WTC11 (cell line): ENCODE data around the gene CATSPERB. TPM values are rescaled to one million over a fixed set of nuclear protein-coding genes. Genes with fewer than 3 reads are reported as not detected.

Experiments
- ATAC-seq: fragments of 200-7000 bp; cut with Tn5 transposase; 2 replicates; pipeline ENCODE4 v1.10.0; 2021; ENCODE audit warnings: mild to moderate bottlenecking, moderate library complexity
- CTCF ChIA-PET: fragments of 300-600 bp; sonication (Branson Sonifier 250); formaldehyde crosslinking; loops from one replicate; lab custom pipeline; 2021; ENCODE audit warnings: antibody characterized with exemption; lab: Charles Lee
- POLR2A ChIA-PET: fragments of 350-600 bp; sonication (Branson Sonifier 250); formaldehyde crosslinking; loops from one replicate; lab custom pipeline; 2021; ENCODE audit warnings: antibody characterized with exemption; lab: Charles Lee
- DNase-seq: peaks from one replicate; pipeline ENCODE4 v3.0.0; 2021; ENCODE audit warnings: low spot score
- H3K27ac Mint-ChIP-seq: 2 replicates; pipeline ENCODE4 v1.8.0; 2021; ENCODE audit warnings: mixed read lengths
- H3K27me3 Mint-ChIP-seq: 2 replicates; pipeline ENCODE4 v1.8.0; 2021; ENCODE audit warnings: low read depth, mild to moderate bottlenecking, moderate library complexity, mixed read lengths
- H3K36me3 Mint-ChIP-seq: 2 replicates; pipeline ENCODE4 v1.8.0; 2021; ENCODE audit warnings: mixed read lengths
- H3K4me1 Mint-ChIP-seq: 2 replicates; pipeline ENCODE4 v1.8.0; 2022; ENCODE audit warnings: mixed read lengths
- H3K4me3 Mint-ChIP-seq: 2 replicates; pipeline ENCODE4 v1.8.0; 2021; ENCODE audit warnings: mild to moderate bottlenecking, moderate library complexity, mixed read lengths
- H3K9me3 Mint-ChIP-seq: 2 replicates; pipeline ENCODE4 v1.8.0; 2021; ENCODE audit warnings: mixed read lengths
- AFF4 ChIP-seq: sonication (generic); formaldehyde crosslinking; IDR thresholded peaks from 2 replicates; pipeline ENCODE4 v1.8.1; 2023; ENCODE audit warnings: mild to moderate bottlenecking, missing genetic modification reagents, borderline replicate concordance
- ATF2 ChIP-seq: sonication (generic); formaldehyde crosslinking; IDR thresholded peaks from 2 replicates; pipeline ENCODE4 v1.8.1; 2022; ENCODE audit warnings: low read depth, missing genetic modification reagents, borderline replicate concordance
- CBFB ChIP-seq: sonication (generic); formaldehyde crosslinking; IDR thresholded peaks from 2 replicates; pipeline ENCODE4 v1.8.1; 2022; ENCODE audit warnings: mild to moderate bottlenecking, low read depth, missing genetic modification reagents
- CREB1 ChIP-seq: sonication (generic); formaldehyde crosslinking; IDR thresholded peaks from 2 replicates; pipeline ENCODE4 v1.8.0; 2023; ENCODE audit warnings: mild to moderate bottlenecking, missing genetic modification reagents
- E2F1 ChIP-seq: sonication (generic); formaldehyde crosslinking; IDR thresholded peaks from 2 replicates; pipeline ENCODE4 v1.8.0; 2022; ENCODE audit warnings: mild to moderate bottlenecking, missing genetic modification reagents
- ELF4 ChIP-seq: sonication (generic); formaldehyde crosslinking; IDR thresholded peaks from 2 replicates; pipeline ENCODE4 v1.8.1; 2022; ENCODE audit warnings: low read depth, mild to moderate bottlenecking, moderate library complexity, missing genetic modification reagents
- ETV6 ChIP-seq: sonication (generic); formaldehyde crosslinking; IDR thresholded peaks from 2 replicates; pipeline ENCODE4 v1.8.1; 2022; ENCODE audit warnings: mild to moderate bottlenecking, missing genetic modification reagents
- HMGXB4 ChIP-seq: sonication (generic); formaldehyde crosslinking; IDR thresholded peaks from 2 replicates; pipeline ENCODE4 v1.8.1; 2023; ENCODE audit warnings: mild to moderate bottlenecking, moderate library complexity, missing genetic modification reagents
- MYBL2 ChIP-seq: sonication (generic); formaldehyde crosslinking; IDR thresholded peaks from 2 replicates; pipeline ENCODE4 v1.8.1; 2023; ENCODE audit warnings: mild to moderate bottlenecking, moderate library complexity, missing genetic modification reagents
- NFE2L1 ChIP-seq: sonication (generic); formaldehyde crosslinking; IDR thresholded peaks from 2 replicates; pipeline ENCODE4 v1.8.1; 2023; ENCODE audit warnings: missing genetic modification reagents
- NR2C2 ChIP-seq: sonication (generic); formaldehyde crosslinking; IDR thresholded peaks from 2 replicates; pipeline ENCODE4 v1.8.0; 2022; ENCODE audit warnings: mild to moderate bottlenecking, missing genetic modification reagents
- PREB ChIP-seq: sonication (generic); formaldehyde crosslinking; IDR thresholded peaks from 2 replicates; pipeline ENCODE4 v1.8.1; 2022; ENCODE audit warnings: mild to moderate bottlenecking, missing genetic modification reagents, moderate library complexity, borderline replicate concordance
- PRRX2 ChIP-seq: fragments of 250-450 bp; sonication (Bioruptor Pico); IDR thresholded peaks from 2 replicates; pipeline ENCODE4 v1.8.0; 2021; ENCODE audit warnings: mild to moderate bottlenecking
- SMAD3 ChIP-seq: sonication (generic); formaldehyde crosslinking; IDR thresholded peaks from 2 replicates; pipeline ENCODE4 v1.8.0; 2022; ENCODE audit warnings: missing genetic modification reagents, mild to moderate bottlenecking, borderline replicate concordance
- SMAD4 ChIP-seq: sonication (generic); formaldehyde crosslinking; IDR thresholded peaks from 2 replicates; pipeline ENCODE4 v1.8.0; 2022; ENCODE audit warnings: mild to moderate bottlenecking, missing genetic modification reagents
- STAT6 ChIP-seq: sonication (generic); formaldehyde crosslinking; conservative IDR thresholded peaks from 2 replicates; pipeline ENCODE4 v1.8.1; 2023; ENCODE audit warnings: mild to moderate bottlenecking, low read depth, missing genetic modification reagents, moderate library complexity
- TEAD4 ChIP-seq: sonication (generic); formaldehyde crosslinking; IDR thresholded peaks from 2 replicates; pipeline ENCODE4 v1.8.0; 2022; ENCODE audit warnings: mild to moderate bottlenecking, missing genetic modification reagents
- USF1 ChIP-seq: sonication (generic); formaldehyde crosslinking; IDR thresholded peaks from 2 replicates; pipeline ENCODE4 v1.8.0; 2022; ENCODE audit warnings: mild to moderate bottlenecking, missing genetic modification reagents
- ZNF423 ChIP-seq: fragments of 250-450 bp; sonication (Bioruptor Pico); IDR thresholded peaks from 2 replicates; pipeline ENCODE4 v2.1.2; 2022; ENCODE audit warnings: mild to moderate bottlenecking, moderate library complexity
- total RNA-seq: library from RNA; stranded (reverse); gene quantifications from 3 replicates; pipeline ENCODE4 v1.2.3, GENCODE V29; 2021

The CATSPERB gene
- total RNA-seq, 1 experiment from 2014 or later = 0.11 TPM

GRCh38 chr14:91694643-91695042 is 37.2 kb downstream of the CATSPERB start:
- no peaks in the 10 kb centered on the region for H3K27me3 Mint-ChIP-seq
- H3K27ac Mint-ChIP-seq = peak overlapping the region; percentile 31; the same call in 1 of the 2 replicates
- H3K9me3 Mint-ChIP-seq = peaks cover 29% of the 10 kb centered on the region
- no peak for DNase-seq
- POLR2A ChIA-PET = no interaction called here
- no peak for TF ChIP-seq NFE2L1 (CRISPR knock-in tag)
- TF ChIP-seq PREB = no peak
- TF ChIP-seq HMGXB4 (CRISPR knock-in tag) = no peak
- no peak for TF ChIP-seq E2F1 (CRISPR knock-in tag)
- TF ChIP-seq PRRX2 (CRISPR knock-in tag) = no peak
- no peak for TF ChIP-seq ZNF423 (CRISPR knock-in tag)
- no peak for TF ChIP-seq SMAD3 (CRISPR knock-in tag)
- TF ChIP-seq MYBL2 (CRISPR knock-in tag) = no peak
- no peak for TF ChIP-seq NR2C2
- no peak for TF ChIP-seq SMAD4 (CRISPR knock-in tag)
- TF ChIP-seq AFF4 = no peak
- TF ChIP-seq USF1 (CRISPR knock-in tag) = no peak
- TF ChIP-seq CREB1 (CRISPR knock-in tag) = no peak
- TF ChIP-seq TEAD4 (CRISPR knock-in tag) = no peak
- TF ChIP-seq CBFB = no peak
- TF ChIP-seq ELF4 (CRISPR knock-in tag) = no peak
- no peak for TF ChIP-seq ATF2
- TF ChIP-seq STAT6 (CRISPR knock-in tag) = no peak
- TF ChIP-seq ETV6 (CRISPR knock-in tag) = no peak
- H3K4me1 Mint-ChIP-seq = peaks cover 10% of the 10 kb centered on the region
- ATAC-seq = peak; percentile 65
- CTCF ChIA-PET = interaction anchor here (0.6 kb wide), 1 partner anchor 1020 kb away, joined by 3 read pairs; no protein-coding TSS in a partner anchor
- no peak overlapping the region for H3K4me3 Mint-ChIP-seq
- peaks cover 3% of the 10 kb centered on the region; the same call in 1 of the 2 replicates for H3K36me3 Mint-ChIP-seq
